22Rv1 (cell line): Measurements from ENCODE around the gene PIGQ.

Experiments used
- H3K27ac ChIP-seq: fragments of 450-650 bp; 2 replicates; pipeline ENCODE4 v1.5.1; 2017
- CTCF ChIP-seq: fragments of 450-650 bp; IDR thresholded peaks from 2 replicates; pipeline ENCODE4 v1.5.1; 2017; ENCODE audit warnings: mild to moderate bottlenecking
- ZFX ChIP-seq: fragments of 450-650 bp; IDR thresholded peaks from 2 replicates; pipeline ENCODE4 v1.6.1; 2017; ENCODE audit warnings: antibody characterized with exemption, borderline replicate concordance

The PIGQ gene

GRCh38 chr16:524274-525040 lies 45.3 kb upstream of the PIGQ start:
- peak overlapping the region; percentile 94 for H3K27ac ChIP-seq
- TF ChIP-seq CTCF, result no peak
- no peak for TF ChIP-seq ZFX

- peak overlapping the region; percentile 94 for H3K27ac ChIP-seq
- TF ChIP-seq CTCF, result no peak
- TF ChIP-seq ZFX, result no peak
Observed at GRCh38 chr16:525123-525519, 44.6 kb upstream of the PIGQ start.

- peak overlapping the region; percentile 94 for H3K27ac ChIP-seq
- TF ChIP-seq ZFX (no peak), CTCF (no peak)
Observed at GRCh38 chr16:525520-526180, 44.1 kb upstream of the PIGQ start.

DNA sequence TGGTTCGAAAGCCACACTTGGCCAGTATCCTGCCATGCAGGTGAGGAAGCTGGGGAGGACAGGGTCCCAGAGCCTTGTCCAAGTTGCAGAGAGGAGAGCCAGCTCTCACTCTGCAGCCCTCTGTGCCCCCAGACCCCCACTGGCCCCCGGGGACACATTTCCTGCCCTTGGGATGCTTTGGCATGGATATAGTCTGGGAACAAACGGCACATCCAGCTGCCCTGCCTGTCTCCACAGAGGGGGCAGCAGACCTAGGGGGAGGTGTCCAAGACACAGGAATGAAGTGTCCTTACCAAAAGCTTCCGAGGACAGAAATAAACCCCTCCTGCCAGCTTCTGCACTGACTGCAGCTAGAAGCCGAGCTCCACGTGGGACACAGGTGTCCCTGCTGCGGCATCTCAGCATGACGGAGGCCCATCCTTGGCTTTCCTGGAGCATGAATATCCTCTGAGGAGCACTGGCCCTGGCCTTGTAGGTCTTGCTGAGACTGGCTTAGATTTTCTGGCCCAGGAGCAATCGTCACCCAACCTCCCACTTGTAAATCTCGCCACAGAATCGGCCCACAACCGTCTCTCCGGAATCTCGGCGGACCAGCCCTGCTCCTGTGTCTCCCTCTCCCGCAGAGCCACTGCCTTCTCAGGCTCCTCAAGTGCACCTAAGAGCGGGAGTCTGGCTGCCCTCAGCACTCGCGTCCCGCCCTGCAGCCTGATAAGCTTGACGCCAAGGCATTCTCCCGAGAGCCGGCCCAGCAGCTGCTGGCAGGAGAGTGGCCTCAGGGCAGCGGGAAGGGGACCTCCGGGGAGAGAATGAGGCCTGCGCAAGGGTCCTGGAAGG lies 43.4 kb upstream of the PIGQ start:
- no peak for TF ChIP-seq ZFX
- no peak for TF ChIP-seq CTCF
- H3K27ac ChIP-seq, result peak overlapping the region; percentile 94

DNA sequence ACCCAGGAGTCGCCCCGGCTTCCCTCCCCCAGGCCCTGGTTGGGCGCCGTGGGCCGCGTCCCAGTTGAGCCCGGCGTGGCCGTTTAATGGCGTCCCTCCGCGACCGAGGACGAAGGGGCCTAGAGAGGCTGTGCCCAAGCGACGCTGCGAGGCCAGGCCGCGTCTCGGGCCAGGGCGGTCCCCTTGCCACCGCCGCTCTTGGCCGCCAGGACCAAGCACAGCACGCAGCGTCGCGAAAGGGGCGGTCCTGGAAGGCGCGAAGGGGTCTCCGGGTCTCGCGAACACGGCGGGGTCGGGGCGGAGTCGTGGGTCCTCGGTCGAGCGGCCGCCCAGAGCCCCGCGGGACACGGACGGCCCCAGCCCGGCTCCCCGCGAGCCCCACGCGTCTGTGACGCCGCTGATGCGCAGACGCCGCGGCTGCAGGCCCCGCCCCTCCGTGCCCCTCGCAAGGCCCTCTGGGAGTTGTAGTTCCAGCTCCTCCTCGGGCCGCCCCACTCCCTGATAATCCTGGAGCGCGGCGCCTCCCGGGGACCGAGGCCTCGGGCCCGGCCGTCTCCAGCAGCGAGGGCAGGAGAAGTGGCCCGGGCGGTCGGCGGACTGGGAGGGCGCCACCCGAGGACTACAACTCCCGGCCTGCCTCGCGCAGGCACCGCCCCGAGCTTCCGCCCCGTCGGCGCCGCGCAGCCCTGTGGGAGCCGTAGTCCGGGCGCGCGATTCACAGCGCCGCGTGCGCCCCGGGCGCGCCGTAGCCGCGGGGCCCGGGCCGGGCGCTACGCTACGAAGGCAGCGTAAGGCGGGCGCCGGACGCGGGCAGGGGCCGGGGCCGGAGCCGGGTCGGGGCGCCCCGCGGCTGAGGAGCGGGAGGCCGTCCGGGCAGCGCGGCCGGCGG lies 42.5 kb upstream of the PIGQ start, which contains the start of gene CAPN15:
TSS of gene CAPN15 (plus strand) at position 698 of the 889 bp plus-strand sequence. CDS start 19,127 bp downstream, outside the sequence.
- TF ChIP-seq CTCF (no peak), ZFX (no peak)
- peak within 1 kb of the TSS; percentile 94 for H3K27ac ChIP-seq

- peak overlapping the region; percentile 94 for H3K27ac ChIP-seq
- TF ChIP-seq CTCF, result no peak
- TF ChIP-seq ZFX, result no peak
Observed at GRCh38 chr16:528111-529011, 41.4 kb upstream of the PIGQ start.
